Measurements from ENCODE around the gene KIF5A.

The KIF5A gene

GRCh38 chr12:57620245-57620935, 70.5 kb downstream of the KIF5A start:
- DNase-seq (ENCODE audit: low spot score): no peak

- DNase-seq (ENCODE audit: low spot score): no peak
Measured at GRCh38 chr12:57620936-57621496, 71.2 kb downstream of the KIF5A start.

DNA sequence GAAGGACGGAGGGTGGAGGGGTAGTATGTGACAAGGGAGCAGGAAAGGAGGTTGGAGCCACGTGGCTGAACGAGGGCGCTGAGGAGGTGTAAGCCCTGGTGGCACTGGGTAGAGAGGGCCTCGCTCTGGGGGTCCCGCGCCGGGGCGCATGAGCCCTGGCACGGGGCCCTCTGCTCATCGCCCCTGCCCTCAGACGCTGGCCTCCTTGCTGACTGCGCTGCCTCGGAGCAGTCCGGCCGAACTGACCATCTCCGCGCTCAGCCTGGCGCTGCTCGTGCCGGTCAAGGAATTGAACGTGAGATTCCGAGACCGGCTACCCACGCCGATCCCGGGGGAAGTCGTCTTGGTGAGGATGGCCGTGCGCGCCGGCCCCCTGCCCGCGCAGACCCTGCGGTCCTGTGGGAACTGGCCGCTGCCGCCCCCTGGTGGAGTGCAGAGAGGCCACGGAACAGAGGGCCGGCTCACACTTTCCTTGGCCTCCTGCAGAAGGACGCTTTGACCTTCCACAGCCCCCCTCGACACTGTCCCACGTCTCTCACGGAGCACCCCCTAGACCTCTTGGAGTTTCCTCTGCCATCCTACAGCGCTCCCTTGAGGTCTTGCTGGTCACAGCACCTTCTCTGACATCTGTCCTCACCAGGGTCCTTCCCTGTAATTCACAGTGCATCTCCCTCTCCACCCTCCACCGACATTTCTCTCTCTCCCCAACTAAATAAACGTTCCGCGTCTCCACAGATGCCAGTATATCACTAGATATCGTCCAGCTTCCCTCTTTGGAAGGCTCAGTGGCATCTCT, 71.9 kb downstream of the KIF5A start:
- peak; percentile 41 for DNase-seq (ENCODE audit: low spot score)

- DNase-seq (ENCODE audit: low spot score): no peak
Measured at GRCh38 chr12:57622293-57623245, 72.7 kb downstream of the KIF5A start.

GRCh38 chr12:57623385-57623784, 73.5 kb downstream of the KIF5A start:
- DNase-seq (ENCODE audit: low spot score): no peak

- no peak for DNase-seq (ENCODE audit: low spot score)
Measured at GRCh38 chr12:57623811-57624390, 74.1 kb downstream of the KIF5A start.

- no peak for DNase-seq (ENCODE audit: low spot score)
Measured at GRCh38 chr12:57624441-57625220, 74.8 kb downstream of the KIF5A start.

GRCh38 chr12:57625261-57626032, 75.6 kb downstream of the KIF5A start:
- DNase-seq (ENCODE audit: low spot score): no peak

- DNase-seq (ENCODE audit: low spot score): no peak
Measured at GRCh38 chr12:57626111-57626920, 76.5 kb downstream of the KIF5A start.

- no peak for DNase-seq (ENCODE audit: low spot score)
Measured at GRCh38 chr12:57626921-57627445, 77.1 kb downstream of the KIF5A start.

GRCh38 chr12:57627501-57628279, 77.8 kb downstream of the KIF5A start:
- DNase-seq (ENCODE audit: low spot score): no peak

DNA sequence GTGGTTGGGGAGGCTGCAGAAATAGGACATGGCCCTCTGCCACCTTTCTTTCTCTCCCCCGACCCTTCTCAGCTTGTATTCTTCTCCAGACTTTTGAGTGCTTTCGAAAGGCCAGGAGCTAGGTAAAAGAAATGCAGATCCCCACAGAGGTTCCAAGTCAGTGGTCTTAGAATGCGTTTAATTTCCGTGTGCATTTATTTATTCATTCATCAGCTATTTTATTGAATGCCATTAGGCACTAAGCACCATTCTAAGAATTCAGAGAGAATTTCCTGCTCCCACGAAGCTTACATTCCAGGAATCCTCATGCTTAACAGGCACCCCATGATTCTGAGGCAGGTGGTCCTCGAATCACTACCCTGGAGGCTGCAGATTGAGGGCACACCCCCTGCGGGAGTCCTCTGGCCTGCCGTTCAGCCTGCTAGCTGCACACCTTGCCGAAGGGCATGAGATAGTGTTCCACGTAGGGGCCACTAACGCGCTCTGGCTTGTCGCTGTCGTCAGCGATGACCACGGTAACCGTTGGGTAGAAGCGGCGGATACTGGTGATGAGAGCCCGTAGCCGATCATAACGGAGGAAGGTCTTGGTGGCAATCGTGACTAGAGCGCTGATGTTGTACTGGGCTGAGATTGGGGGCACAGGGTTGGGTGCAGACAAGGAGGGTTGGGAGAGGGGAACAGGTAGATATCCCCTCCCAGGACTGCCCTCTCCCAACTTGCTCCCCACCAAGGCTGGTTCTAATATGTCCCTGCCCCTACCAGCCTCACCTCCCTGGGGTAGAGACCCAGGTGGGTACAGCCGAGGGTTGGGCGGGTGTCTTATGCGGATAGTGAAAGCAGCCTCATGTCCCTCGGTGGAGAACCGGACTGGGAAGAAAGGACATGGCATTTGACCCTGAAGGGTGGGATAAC, 78.7 kb downstream of the KIF5A start:
- no peak for DNase-seq (ENCODE audit: low spot score)

DNA sequence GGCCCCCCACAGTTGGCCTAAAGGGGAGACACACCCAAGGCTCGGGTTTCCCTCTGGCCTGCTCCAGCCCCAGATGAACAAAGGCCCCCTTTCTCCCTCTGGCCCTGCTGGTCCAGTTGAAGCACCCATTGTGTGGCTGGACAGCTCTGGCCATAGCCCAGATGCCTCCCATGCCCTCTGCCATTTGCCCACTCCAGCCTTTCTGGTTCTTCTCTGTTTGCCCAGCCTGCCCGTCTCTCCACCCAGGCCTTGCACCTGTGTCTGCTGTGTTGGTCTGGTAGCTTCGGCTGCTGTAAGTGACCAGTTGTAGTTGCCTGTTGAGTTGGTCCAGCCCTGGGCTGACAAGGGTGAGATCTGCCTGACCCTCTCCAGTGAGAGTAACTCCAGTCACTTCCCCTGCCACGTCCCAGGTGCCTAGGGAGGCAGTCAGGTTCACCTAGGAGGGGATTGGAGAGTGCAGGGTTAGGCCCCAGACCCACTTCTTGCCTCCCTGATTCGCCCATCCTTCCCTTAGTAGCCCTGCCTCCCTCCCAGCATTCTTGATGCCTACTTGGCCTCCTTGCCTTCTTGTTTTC, 80.1 kb downstream of the KIF5A start:
- DNase-seq (ENCODE audit: low spot score): no peak

- no peak for DNase-seq (ENCODE audit: low spot score)
Measured at GRCh38 chr12:57630891-57631433, 81.1 kb downstream of the KIF5A start.

DNA sequence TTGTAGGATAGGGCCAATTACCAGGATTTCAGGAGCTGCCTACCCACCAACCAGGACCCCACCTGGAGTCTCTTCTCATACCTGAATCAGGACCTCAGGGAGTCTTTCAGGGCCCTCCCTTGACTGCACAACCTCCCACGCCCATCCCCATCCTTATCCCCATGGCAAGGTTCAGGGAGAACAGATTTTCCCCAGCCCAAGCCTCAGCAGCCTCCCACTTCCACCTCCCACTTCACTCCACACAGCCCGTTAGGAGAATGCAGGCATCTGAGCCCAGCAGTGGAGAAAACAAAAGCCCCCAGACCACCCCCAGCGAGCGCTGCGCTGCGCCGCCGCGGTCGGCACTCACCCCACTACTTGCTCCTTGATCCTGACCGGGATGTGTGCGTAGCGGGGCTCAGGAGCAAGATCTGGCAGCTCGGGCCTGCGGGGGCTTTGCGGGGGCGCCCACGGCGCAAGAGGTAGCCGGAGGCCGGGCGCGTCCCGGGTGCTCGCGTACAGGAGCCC, 81.8 kb downstream of the KIF5A start:
- DNase-seq (ENCODE audit: low spot score): no peak

Data from hematopoietic multipotent progenitor cell treated with erythropoietin and hydrocortisone succinate and interleukin-3 and kit ligand, for 15 days (in vitro differentiated cells).